Keratinocyte (primary cell): ENCODE measurements around the gene KPNA5. TPM values are rescaled to one million over a fixed set of nuclear protein-coding genes. Genes with fewer than 3 reads are reported as not detected.

Source experiments
- DNase-seq: peaks from one replicate; pipeline ENCODE4 v3.0.0-alpha.2; 2011; ENCODE audit warnings: low read depth, missing footprints, low spot score
- FAIRE-seq: peaks from 2 replicates; lab custom pipeline; 2011; peaks lifted over from hg19 to GRCh38; lab: Jason Lieb, UNC
- H2AFZ ChIP-seq: 2 replicates; pipeline ENCODE4 v1.6.0; 2012; ENCODE audit warnings: low read length, control low read depth, inconsistent platforms; ENCODE audit not compliant: control insufficient read depth
- H3K27ac ChIP-seq: 2 replicates; pipeline ENCODE4 v1.5.1; 2011; ENCODE audit warnings: low read length; ENCODE audit not compliant: control insufficient read depth, insufficient read depth
- H3K27me3 ChIP-seq: 3 replicates; pipeline ENCODE4 v1.6.0; 2011; ENCODE audit warnings: low read length; ENCODE audit not compliant: control insufficient read depth, insufficient read depth; ENCODE audit errors: extremely low read depth
- H3K36me3 ChIP-seq, 2 experiments: 2 replicates in 1 of 2; 3 replicates in 1 of 2; pipeline ENCODE4 v1.5.1; 2011; ENCODE audit warnings: low read length in 2 of 2, mild to moderate bottlenecking in 1 of 2; ENCODE audit not compliant: control insufficient read depth in 2 of 2, insufficient read depth in 2 of 2; ENCODE audit errors: extremely low read depth in 1 of 2
- H3K4me1 ChIP-seq: 3 replicates; pipeline ENCODE4 v1.5.1; 2011; ENCODE audit warnings: low read length; ENCODE audit not compliant: control insufficient read depth, insufficient read depth; ENCODE audit errors: extremely low read depth
- H3K4me2 ChIP-seq: 3 replicates; pipeline ENCODE4 v1.6.0; 2011; ENCODE audit warnings: low read depth, low read length; ENCODE audit not compliant: control insufficient read depth, insufficient read depth; ENCODE audit errors: extremely low read depth
- H3K4me3 ChIP-seq, 3 experiments: fragments of 200-600 bp in 1 of 3; sonication (generic) in 1 of 3; 2 replicates in 2 of 3; 3 replicates in 1 of 3; pipeline ENCODE4 v1.5.1; 2011 to 2016; ENCODE audit warnings: low read length in 3 of 3, mild to moderate bottlenecking in 3 of 3, control low read depth in 2 of 3, inconsistent platforms in 1 of 3, low read depth in 1 of 3, mixed read lengths in 1 of 3, mixed run types in 1 of 3, moderate library complexity in 1 of 3; ENCODE audit not compliant: control insufficient read depth in 2 of 3, insufficient read depth in 2 of 3; ENCODE audit errors: extremely low read depth in 1 of 3
- H3K79me2 ChIP-seq: 2 replicates; pipeline ENCODE4 v1.6.0; 2012; ENCODE audit warnings: low read length; ENCODE audit not compliant: control insufficient read depth, insufficient read depth
- H3K9ac ChIP-seq: 3 replicates; pipeline ENCODE4 v1.6.0; 2011; ENCODE audit warnings: low read length; ENCODE audit not compliant: control insufficient read depth, insufficient read depth; ENCODE audit errors: extremely low read depth
- H3K9me1 ChIP-seq: 3 replicates; pipeline ENCODE4 v1.6.0; 2011; ENCODE audit warnings: low read length; ENCODE audit not compliant: control insufficient read depth, insufficient read depth; ENCODE audit errors: extremely low read depth
- H3K9me3 ChIP-seq: 2 replicates; pipeline ENCODE4 v1.5.1; 2012; ENCODE audit warnings: low read depth, low read length; ENCODE audit not compliant: control insufficient read depth
- H4K20me1 ChIP-seq: 3 replicates; pipeline ENCODE4 v1.6.0; 2011; ENCODE audit warnings: low read length; ENCODE audit not compliant: control insufficient read depth, insufficient read depth; ENCODE audit errors: extremely low read depth
- EZH2 ChIP-seq: IDR thresholded peaks from one replicate; pipeline ENCODE4 v1.6.1; 2012; ENCODE audit warnings: inconsistent platforms, mild to moderate bottlenecking, low read length, moderate library complexity
- dilution Hi-C: fragments of 300-500 bp; cut with MboI; formaldehyde crosslinking; loops from one replicate; pipeline ENCODE4 v1.7.0; 2020; ENCODE audit warnings: low sequenced_read_pairs; ENCODE audit not compliant: extremely low pct_ligation_motif_present
- polyA plus RNA-seq, 5 experiments: library from polyadenylated mRNA; depleted of rRNA in 3 of 5; stranded (reverse) in 3 of 5; stranded (forward) in 1 of 5; unstranded in 1 of 5; fragments of >200 nt; gene quantifications; 1 replicate in 1 of 5; 2 replicates in 3 of 5; 3 replicates in 1 of 5; pipeline versions ENCODE4 v1.2.1 to v1.2.3, GENCODE V29; 2011 to 2012; ENCODE audit warnings: missing spikeins in 2 of 5, low read depth in 1 of 5, low replicate concordance in 1 of 5
- TF ChIP-seq, protein P1 (sequence below), 3 experiments: IDR thresholded peaks in 1 of 3; conservative IDR thresholded peaks in 1 of 3; optimal IDR thresholded peaks in 1 of 3; 2 replicates in 2 of 3; 3 replicates in 1 of 3; pipeline versions ENCODE3 to v1.5.1; 2011; ENCODE audit warnings: low read length in 3 of 3, mild to moderate bottlenecking in 3 of 3, moderate library complexity in 2 of 3, control low read depth in 1 of 3, inconsistent platforms in 1 of 3; ENCODE audit not compliant: insufficient read depth in 2 of 3; ENCODE audit errors: extremely low read depth in 1 of 3

KPNA5 gene
- polyA plus RNA-seq, 1 donor (not counting 4 experiments of a cell fraction or from before 2014, with no cell fraction given) = 3.1 TPM

- Histone ChIP-seq H3K9me1 (no peaks in the 10 kb centered on the region), H2AFZ (no peak overlapping the region), H3K9ac (no peak overlapping the region), H3K9me3 (no peaks in the 10 kb centered on the region), H4K20me1 (no peaks in the 10 kb centered on the region), H3K36me3 (no peaks in the 10 kb centered on the region), H3K27ac (no peak overlapping the region), H3K27me3 (no peaks in the 10 kb centered on the region), H3K79me2 (no peaks in the 10 kb centered on the region), H3K4me1 (no peaks in the 10 kb centered on the region), H3K4me3 (no peak overlapping the region), H3K4me2 (no peak overlapping the region)
- no peak for FAIRE-seq
- DNase-seq = no peak
- TF ChIP-seq, protein P1, sequence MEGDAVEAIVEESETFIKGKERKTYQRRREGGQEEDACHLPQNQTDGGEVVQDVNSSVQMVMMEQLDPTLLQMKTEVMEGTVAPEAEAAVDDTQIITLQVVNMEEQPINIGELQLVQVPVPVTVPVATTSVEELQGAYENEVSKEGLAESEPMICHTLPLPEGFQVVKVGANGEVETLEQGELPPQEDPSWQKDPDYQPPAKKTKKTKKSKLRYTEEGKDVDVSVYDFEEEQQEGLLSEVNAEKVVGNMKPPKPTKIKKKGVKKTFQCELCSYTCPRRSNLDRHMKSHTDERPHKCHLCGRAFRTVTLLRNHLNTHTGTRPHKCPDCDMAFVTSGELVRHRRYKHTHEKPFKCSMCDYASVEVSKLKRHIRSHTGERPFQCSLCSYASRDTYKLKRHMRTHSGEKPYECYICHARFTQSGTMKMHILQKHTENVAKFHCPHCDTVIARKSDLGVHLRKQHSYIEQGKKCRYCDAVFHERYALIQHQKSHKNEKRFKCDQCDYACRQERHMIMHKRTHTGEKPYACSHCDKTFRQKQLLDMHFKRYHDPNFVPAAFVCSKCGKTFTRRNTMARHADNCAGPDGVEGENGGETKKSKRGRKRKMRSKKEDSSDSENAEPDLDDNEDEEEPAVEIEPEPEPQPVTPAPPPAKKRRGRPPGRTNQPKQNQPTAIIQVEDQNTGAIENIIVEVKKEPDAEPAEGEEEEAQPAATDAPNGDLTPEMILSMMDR (optimal IDR thresholded peaks at IDR 0.05 in 1 of 3, IDR thresholded peaks at IDR 0.05 in 1 of 3, conservative IDR thresholded peaks at IDR 0.05 in 1 of 3; ENCODE audit: extremely low read depth in 1 of 3, insufficient read depth in 2 of 3, low read length in 3 of 3) = no peak
- no peak for TF ChIP-seq EZH2
- dilution Hi-C loops = no loop called here
These were observed 91.4 kb downstream of the KPNA5 start for GRCh38 chr6:116772450-116772849.

- Histone ChIP-seq H3K36me3 (no peaks in the 10 kb centered on the region), H3K9ac (no peak overlapping the region), H3K27ac (no peak overlapping the region), H3K4me2 (no peak overlapping the region), H3K27me3 (no peaks in the 10 kb centered on the region), H3K4me1 (no peaks in the 10 kb centered on the region), H3K79me2 (no peaks in the 10 kb centered on the region), H3K4me3 (no peak overlapping the region), H3K9me3 (no peaks in the 10 kb centered on the region), H3K9me1 (no peaks in the 10 kb centered on the region), H4K20me1 (no peaks in the 10 kb centered on the region), H2AFZ (no peak overlapping the region)
- TF ChIP-seq, protein P1 (optimal IDR thresholded peaks at IDR 0.05 in 1 of 3, IDR thresholded peaks at IDR 0.05 in 1 of 3, conservative IDR thresholded peaks at IDR 0.05 in 1 of 3; ENCODE audit: extremely low read depth in 1 of 3, insufficient read depth in 2 of 3, low read length in 3 of 3) = no peak
- no peak for TF ChIP-seq EZH2
- dilution Hi-C loops = no loop called here
- DNase-seq (no peak), FAIRE-seq (no peak)
These were observed 92.9 kb downstream of the KPNA5 start for GRCh38 chr6:116773886-116774285.
